Measurements from ENCODE around the gene TATDN3.
"Not testable (repeated sequence)": the region's sequence is repeated elsewhere in the genome, so short reads cannot be mapped to it uniquely, and the experiment has no call there.

The TATDN3 gene

DNA sequence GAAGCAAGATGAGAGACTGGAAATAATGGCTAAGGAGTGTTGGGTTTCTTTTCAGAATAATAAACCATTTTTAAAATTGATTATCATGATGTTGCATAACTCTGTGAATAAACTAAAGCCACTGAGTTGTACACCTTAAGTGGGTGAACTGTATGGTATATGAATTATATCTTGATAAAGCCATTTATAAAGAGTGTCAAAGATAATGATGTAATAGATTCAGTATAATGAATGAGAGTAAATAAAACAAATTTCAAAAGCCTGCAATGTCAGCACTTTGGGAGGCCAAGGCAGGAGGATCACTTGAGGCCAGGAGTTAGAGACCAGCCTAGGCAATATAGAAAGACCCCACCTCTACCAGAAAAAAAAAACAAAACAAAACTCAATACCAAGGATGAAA lies 16.5 kb upstream of the TATDN3 start:
- no peak for DNase-seq (ENCODE audit: low read depth)

- no peak for DNase-seq (ENCODE audit: low read depth)
Observed at GRCh38 chr1:212777151-212777550, 14.5 kb upstream of the TATDN3 start.

DNA sequence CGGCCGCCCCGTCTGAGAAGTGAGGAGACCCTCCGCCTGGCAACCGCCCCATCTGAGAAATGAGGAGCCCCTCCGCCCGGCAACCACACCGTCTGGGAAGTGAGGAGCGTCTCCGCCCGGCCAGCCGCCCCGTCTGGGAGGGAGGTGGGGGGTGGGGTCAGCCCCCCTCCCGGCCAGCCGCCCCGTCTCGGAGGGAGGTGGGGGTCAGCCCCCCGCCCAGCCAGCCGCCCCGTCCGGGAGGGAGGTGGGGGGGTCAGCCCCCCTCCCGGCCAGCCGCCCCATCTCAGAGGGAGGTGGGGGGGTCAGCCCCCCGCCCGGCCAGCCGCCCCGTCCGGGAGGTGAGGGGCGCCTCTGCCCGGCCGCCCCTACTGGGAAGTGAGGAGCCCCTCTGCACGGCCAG lies 12.6 kb upstream of the TATDN3 start:
- DNase-seq (ENCODE audit: low read depth), result not testable (repeated sequence)

DNA sequence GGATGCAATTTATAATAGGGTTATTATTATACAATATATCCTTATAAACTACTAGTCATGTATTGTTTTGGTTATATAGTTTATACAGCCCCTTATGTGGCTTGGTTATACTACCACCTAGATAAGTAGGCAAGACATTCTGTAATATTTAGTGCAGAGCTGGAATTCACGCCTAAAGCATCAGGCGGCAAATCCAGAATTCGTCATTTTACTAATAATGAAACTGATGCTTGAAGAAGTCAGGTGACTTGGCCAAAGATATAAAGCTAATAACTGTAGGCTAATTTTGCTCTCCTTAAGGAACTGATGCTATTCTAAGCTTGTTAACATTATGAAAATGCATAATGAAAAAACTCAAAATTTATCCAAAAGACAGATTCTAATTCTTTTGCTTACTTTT lies 10.9 kb upstream of the TATDN3 start:
- DNase-seq (ENCODE audit: low read depth), result no peak

DNA sequence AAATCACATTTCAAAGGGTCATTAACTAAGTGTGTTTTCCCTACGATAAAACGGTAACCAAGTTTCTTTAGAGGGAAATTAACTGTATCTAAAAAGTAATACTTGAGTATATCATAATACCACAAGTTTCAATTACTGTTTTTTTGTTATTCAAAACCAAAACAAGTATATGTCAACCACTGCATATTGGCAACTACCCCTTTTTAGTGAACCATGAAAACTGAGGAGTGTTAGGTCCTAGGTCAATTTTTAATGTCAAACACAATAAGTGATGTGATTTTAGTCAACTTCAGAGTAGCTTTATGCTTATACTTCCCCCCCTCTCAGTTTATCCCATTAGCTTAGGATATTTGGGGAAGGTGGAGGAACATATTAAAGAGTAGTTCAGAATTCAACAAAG lies 10.5 kb upstream of the TATDN3 start:
- no peak for DNase-seq (ENCODE audit: low read depth)

GRCh38 chr1:212782422-212783154 lies 9.1 kb upstream of the TATDN3 start:
- DNase-seq (ENCODE audit: low read depth), result no peak

DNA sequence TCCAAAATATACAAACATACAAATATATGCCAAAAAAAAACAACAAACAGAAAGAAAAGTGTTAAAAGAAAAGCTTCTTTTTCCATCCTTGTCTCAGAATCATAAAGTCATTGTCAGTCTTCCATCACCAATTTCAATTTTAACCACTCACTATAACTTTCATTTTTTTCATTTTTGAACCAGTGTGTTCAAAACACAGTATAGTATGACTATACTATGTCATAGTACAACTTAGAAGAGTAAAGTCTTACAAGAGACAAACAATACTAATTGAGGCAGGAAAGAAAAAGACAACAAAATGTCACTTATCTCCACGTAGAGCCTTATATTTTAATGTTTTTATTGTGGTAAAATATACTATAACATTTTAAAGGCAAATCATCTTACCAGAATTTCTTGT lies 7.7 kb upstream of the TATDN3 start:
- no peak for DNase-seq (ENCODE audit: low read depth)

GRCh38 chr1:212785871-212786270 lies 5.8 kb upstream of the TATDN3 start:
- no peak for DNase-seq (ENCODE audit: low read depth)

DNA sequence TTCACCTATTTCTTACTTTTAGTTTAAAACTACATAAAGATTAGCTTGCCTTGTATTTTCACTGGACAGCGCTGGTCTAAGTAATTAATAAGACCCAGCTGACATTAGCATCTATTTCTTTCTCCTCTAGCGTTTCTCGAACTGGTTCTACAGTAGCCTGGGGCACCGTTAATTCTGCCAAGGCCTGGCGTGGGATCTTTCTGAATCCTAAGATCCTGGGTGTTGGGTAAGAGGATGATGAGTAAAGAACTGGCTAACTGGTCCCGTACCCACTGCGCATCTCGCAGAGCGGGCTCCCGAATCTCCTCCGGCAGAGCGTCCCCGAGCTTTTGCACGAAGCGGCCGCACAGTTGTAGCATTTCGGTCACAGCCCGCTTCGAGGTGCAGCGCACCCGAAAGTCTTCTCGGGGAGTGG lies 426 bp upstream of the TATDN3 start:
- no peak for DNase-seq (ENCODE audit: low read depth)

- no peak for DNase-seq (ENCODE audit: low read depth)
Observed at GRCh38 chr1:212792396-212792908, 758 bp downstream of the TATDN3 start.

DNA sequence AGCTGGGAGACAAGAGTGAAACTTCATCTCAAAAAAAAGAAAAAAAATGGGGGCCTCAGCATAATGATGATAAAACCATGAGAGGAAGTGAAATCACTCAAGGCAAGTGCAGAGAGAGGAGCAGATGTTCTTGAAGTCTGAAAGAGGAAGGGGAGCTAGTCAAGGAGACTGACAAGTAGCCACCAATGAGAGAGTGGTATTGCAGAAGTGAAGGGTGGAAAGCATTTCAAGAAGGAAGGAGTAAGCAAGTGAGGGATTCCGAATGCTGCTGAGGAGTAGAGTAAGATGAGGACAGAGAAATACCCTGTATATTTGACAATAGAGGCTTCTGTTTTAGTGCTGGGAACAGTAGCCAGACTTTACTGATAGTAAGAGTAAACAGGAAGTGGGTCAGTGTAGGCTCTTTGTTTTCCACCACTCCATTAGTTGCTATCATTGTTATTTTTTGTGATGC lies 2.9 kb downstream of the TATDN3 start:
- no peak for DNase-seq (ENCODE audit: low read depth)

DNA sequence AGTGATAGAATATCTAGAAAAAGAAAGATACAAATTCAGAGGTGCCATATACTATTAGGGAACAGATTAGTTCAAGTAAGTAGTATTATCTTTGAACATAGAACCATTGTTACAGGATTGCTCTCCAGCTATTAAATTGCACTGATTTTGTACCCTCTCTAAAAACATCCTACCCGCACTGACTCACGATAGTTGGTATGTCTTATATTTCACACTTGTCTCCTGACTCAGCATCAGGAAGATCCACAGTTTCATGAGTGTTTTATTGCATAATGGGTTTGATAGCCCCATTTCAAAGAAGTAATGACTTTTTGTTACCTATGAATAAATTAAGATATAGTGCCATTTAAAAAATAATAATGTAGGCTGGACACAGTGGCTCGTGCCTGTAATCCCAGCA lies 6.0 kb downstream of the TATDN3 start:
- DNase-seq (ENCODE audit: low read depth), result no peak

- DNase-seq (ENCODE audit: low read depth), result no peak
Observed at GRCh38 chr1:212805767-212806166, 14.1 kb downstream of the TATDN3 start.

DNA sequence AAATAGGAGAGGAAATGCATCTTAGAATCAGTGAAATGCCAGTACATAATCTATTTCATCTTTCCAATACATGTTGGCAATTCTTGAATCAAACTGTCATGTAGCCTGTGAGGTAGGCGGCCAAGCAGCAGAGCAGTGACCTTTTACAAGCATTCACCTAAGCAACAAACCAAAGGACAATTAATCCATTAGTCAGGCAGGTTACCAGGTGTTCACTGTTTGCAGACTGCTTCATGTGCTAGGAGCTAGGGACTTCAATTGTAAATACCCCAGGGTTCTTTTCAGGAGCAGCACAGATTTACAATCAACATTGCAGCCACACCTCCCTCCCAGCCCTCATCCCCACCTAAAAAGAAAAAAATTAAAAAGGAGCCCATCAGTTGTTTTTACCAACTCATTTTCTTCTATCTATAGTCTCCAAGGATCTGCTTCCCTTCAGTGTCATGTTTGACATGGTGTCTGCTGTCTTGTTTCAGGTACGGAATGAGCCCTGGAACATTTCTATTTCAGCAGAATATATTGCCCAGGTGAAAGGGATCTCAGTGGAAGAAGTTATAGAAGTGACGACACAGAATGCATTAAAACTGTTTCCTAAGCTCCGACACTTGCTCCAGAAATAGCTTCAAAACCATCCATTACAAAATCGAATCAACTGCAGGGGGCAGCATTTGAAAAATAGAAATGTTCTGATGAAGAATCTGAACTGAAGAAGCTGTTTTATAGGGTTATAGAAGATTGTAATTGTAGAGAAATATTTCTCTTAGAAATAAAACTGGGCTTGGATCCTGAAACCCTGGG lies 23.0 kb downstream of the TATDN3 start:
- no peak for DNase-seq (ENCODE audit: low read depth)

- no peak for DNase-seq (ENCODE audit: low read depth)
Observed at GRCh38 chr1:212816567-212817278, 25.0 kb downstream of the TATDN3 start.

- no peak for DNase-seq (ENCODE audit: low read depth)
Observed at GRCh38 chr1:212819726-212820125, 28.0 kb downstream of the TATDN3 start.

DNA sequence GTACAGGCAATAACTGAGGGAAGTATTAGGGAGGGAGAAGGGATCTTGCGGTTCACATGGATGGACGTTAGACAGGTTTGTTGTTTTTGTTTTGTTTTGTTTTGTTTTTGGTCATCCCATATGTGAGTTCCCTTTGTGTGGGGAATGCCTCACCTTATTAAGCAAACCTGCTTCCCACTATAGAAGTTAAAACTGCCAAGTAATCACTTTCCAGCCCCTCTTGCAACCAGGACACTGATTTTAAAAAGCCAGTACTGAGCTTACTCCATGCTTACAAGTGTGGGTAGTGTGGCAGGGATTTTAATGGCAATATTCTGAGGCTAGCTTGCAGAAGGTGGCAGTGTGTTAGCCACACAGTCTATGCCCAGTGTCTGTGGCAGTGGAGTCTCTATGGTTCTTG lies 29.3 kb downstream of the TATDN3 start:
- no peak for DNase-seq (ENCODE audit: low read depth)

DNA sequence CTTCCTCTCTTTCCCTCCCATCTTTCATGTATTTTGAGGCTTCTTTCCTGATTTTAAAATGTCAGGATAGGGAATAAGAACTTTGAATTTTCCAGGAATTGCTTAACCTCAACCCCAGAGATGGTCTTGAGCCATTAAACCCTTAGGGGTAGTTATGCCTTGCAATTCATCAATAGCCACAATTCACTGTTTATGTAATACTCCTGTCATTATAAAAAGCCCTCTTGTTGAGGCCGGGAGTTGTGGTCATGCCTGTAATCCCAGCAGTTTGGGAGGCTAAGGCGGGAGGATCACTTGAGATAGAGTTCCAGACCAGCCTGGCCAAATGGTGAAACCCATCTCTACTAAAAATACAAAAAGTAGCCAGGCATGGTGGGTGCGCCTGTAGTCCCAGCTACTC lies 31.3 kb downstream of the TATDN3 start:
- DNase-seq (ENCODE audit: low read depth), result no peak

DNA sequence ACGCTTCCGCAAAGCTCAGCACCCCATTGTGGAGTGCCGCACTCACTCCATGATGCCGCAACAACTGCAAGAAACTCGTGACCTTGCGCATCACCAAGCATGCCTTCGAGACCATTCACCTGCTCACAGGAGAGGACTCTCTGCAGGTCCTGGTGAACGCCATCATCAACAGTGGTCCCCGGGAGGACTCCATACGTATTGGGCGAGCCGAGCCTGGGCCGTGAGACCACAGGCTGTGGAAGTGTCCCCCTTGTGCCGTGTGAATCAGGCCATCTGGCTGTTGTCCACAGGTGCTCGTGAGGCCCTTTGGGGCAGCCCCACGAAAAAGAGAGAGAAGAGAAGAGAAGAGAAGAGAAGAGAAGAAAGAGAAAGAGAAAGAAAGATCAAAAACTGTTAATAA lies 32.5 kb downstream of the TATDN3 start:
- DNase-seq (ENCODE audit: low read depth), result no peak

- DNase-seq (ENCODE audit: low read depth), result no peak
Observed at GRCh38 chr1:212825798-212826452, 34.2 kb downstream of the TATDN3 start.

GRCh38 chr1:212827171-212827776 lies 35.6 kb downstream of the TATDN3 start:
- no peak for DNase-seq (ENCODE audit: low read depth)

GRCh38 chr1:212827831-212828278 lies 36.2 kb downstream of the TATDN3 start:
- DNase-seq (ENCODE audit: low read depth), result no peak
